GM12801 (cell line): ENCODE data around the gene C1QTNF3.

Experiments
- CTCF ChIP-seq: IDR thresholded peaks from one replicate; pipeline ENCODE4 v1.5.1; 2011; ENCODE audit warnings: control low read depth; ENCODE audit not compliant: insufficient read length; ENCODE audit errors: extremely low read depth

C1QTNF3 gene

GRCh38 chr5:33985447-33985846, 57.6 kb downstream of the C1QTNF3 start:
- TF ChIP-seq CTCF = no peak

- TF ChIP-seq CTCF = no peak
These were observed 58.3 kb downstream of the C1QTNF3 start, which contains the start of gene SLC45A2 for GRCh38 chr5:33984671-33985124. Gene SLC45A2, minus strand, starts transcription at chr5:33984693. Its CDS starts 110 bp downstream, at chr5:33984583.

GRCh38 chr5:33984178-33984577, 58.8 kb downstream of the C1QTNF3 start:
- TF ChIP-seq CTCF = no peak

GRCh38 chr5:33981408-33982162, 61.4 kb downstream of the C1QTNF3 start:
- no peak for TF ChIP-seq CTCF

- TF ChIP-seq CTCF = no peak
These were observed 63.0 kb downstream of the C1QTNF3 start for GRCh38 chr5:33980030-33980429.

- TF ChIP-seq CTCF = no peak
These were observed 64.7 kb downstream of the C1QTNF3 start for GRCh38 chr5:33978306-33978705.

GRCh38 chr5:33976307-33976706, 66.7 kb downstream of the C1QTNF3 start:
- TF ChIP-seq CTCF = no peak
